ENCODE results near the gene MIEN1. TPM values are rescaled to one million over a fixed set of nuclear protein-coding genes. Genes with fewer than 3 reads are reported as not detected.

MIEN1 gene
- total and polyA plus RNA-seq, 2 of the 13 experiments (the other 11 are each of a cell fraction or from before 2014, with no cell fraction given), result 40.6 to 56.6 TPM

GRCh38 chr17:39701012-39701783 lies 29.1 kb downstream of the MIEN1 start (continued):
- TF ChIP-seq HNF1A (IDR thresholded peaks at IDR 0.05; ENCODE audit: low read depth) (no peak), HNF1A (CRISPR knock-in tag; IDR thresholded peaks at IDR 0.05; ENCODE audit: borderline replicate concordance) (0 out of 2 replicates have a peak, but pooled peaks have one; percentile 25), ZNF235 (CRISPR knock-in tag; IDR thresholded peaks at IDR 0.05; ENCODE audit: borderline replicate concordance) (0 out of 2 replicates have a peak, but pooled peaks have one; percentile 47), ZBTB4 (CRISPR knock-in tag; IDR thresholded peaks at IDR 0.05; ENCODE audit: borderline replicate concordance) (no peak), AHR (CRISPR knock-in tag; IDR thresholded peaks at IDR 0.05) (no peak), HMGXB4 (CRISPR knock-in tag; IDR thresholded peaks at IDR 0.05; ENCODE audit: borderline replicate concordance in 1 of 2, low read depth in 1 of 2) (0 out of 4 replicates have a peak, but pooled peaks of 1 of the 2 experiments have one; percentile 3), ZNF468 (CRISPR knock-in tag; IDR thresholded peaks at IDR 0.05) (no peak), ZBTB38 (CRISPR knock-in tag; IDR thresholded peaks at IDR 0.05) (peak; percentile 43; the same call in 1 of the 2 replicates), PBX2 (CRISPR knock-in tag; IDR thresholded peaks at IDR 0.05) (no peak), ELF4 (CRISPR knock-in tag; IDR thresholded peaks at IDR 0.05; ENCODE audit: borderline replicate concordance) (no peak), ZFP36L1 (CRISPR knock-in tag; IDR thresholded peaks at IDR 0.05) (no peak), ZNF317 (CRISPR knock-in tag; IDR thresholded peaks at IDR 0.05) (peak; percentile 35; the same call in 1 of the 2 replicates), ZNF275 (CRISPR knock-in tag; IDR thresholded peaks at IDR 0.05; ENCODE audit: borderline replicate concordance) (no peak), SAP130 (CRISPR knock-in tag; IDR thresholded peaks at IDR 0.05; ENCODE audit: low read depth) (peak; percentile 12; the same call in 1 of the 2 replicates), GATAD1 (CRISPR knock-in tag; IDR thresholded peaks at IDR 0.05) (0 out of 2 replicates have a peak, but pooled peaks have one; percentile 15), ZNF792 (CRISPR knock-in tag; IDR thresholded peaks at IDR 0.05) (no peak)

Data from HepG2 (cell line).